Astrocyte (in vitro differentiated cells and primary cell): Measurements from ENCODE around the gene VN1R4. TPM values are rescaled to one million over a fixed set of nuclear protein-coding genes. Genes with fewer than 3 reads are reported as not detected.
"Not testable (repeated sequence)": the region's sequence is repeated elsewhere in the genome, so short reads cannot be mapped to it uniquely, and the experiment has no call there.

Experiments used
- DNase-seq: peaks from one replicate; pipeline ENCODE4 v3.0.0-alpha.2; 2010; ENCODE audit warnings: low read depth
- FAIRE-seq: peaks from 2 replicates; lab custom pipeline; 2011; peaks lifted over from hg19 to GRCh38; lab: Jason Lieb, UNC
- H2AFZ ChIP-seq: 2 replicates; pipeline ENCODE4 v1.6.0; 2012; ENCODE audit warnings: low read depth, low read length, inconsistent platforms
- H3K27ac ChIP-seq: 2 replicates; pipeline ENCODE4 v1.5.1; 2011; ENCODE audit warnings: low read depth, low read length, inconsistent platforms
- H3K27me3 ChIP-seq: 2 replicates; pipeline ENCODE4 v1.6.0; 2011; ENCODE audit warnings: low read length, inconsistent platforms; ENCODE audit not compliant: insufficient read depth
- H3K36me3 ChIP-seq: 2 replicates; pipeline ENCODE4 v1.5.1; 2011; ENCODE audit warnings: low read length, inconsistent platforms; ENCODE audit not compliant: insufficient read depth
- H3K4me1 ChIP-seq: 2 replicates; pipeline ENCODE4 v1.5.1; 2011; ENCODE audit warnings: low read length, inconsistent platforms; ENCODE audit not compliant: insufficient read depth
- H3K4me2 ChIP-seq: 2 replicates; pipeline ENCODE4 v1.6.0; 2012; ENCODE audit warnings: low read length, inconsistent platforms
- H3K4me3 ChIP-seq: 2 replicates; pipeline ENCODE4 v1.5.1; 2011; ENCODE audit warnings: low read depth, mild to moderate bottlenecking, low read length, inconsistent platforms; ENCODE audit not compliant: insufficient read depth
- H3K79me2 ChIP-seq: 2 replicates; pipeline ENCODE4 v1.6.0; 2012; ENCODE audit warnings: mild to moderate bottlenecking, low read length, inconsistent platforms; ENCODE audit not compliant: insufficient read depth
- H3K9ac ChIP-seq: 2 replicates; pipeline ENCODE4 v1.6.0; 2012; ENCODE audit warnings: mild to moderate bottlenecking, low read length, inconsistent platforms
- H3K9me3 ChIP-seq: 2 replicates; pipeline ENCODE4 v1.5.1; 2012; ENCODE audit warnings: low read depth, mild to moderate bottlenecking, low read length, inconsistent platforms; ENCODE audit not compliant: insufficient read depth
- H4K20me1 ChIP-seq: 2 replicates; pipeline ENCODE4 v1.6.0; 2012; ENCODE audit warnings: low read length, inconsistent platforms; ENCODE audit not compliant: insufficient read depth
- H3K27ac Mint-ChIP-seq: one replicate; pipeline ENCODE4 v1.8.0; 2021; ENCODE audit warnings: mild to moderate bottlenecking, mixed read lengths; ENCODE audit not compliant: unreplicated experiment
- H3K27me3 Mint-ChIP-seq: one replicate; pipeline ENCODE4 v1.8.0; 2021; ENCODE audit warnings: low read depth, mixed read lengths; ENCODE audit not compliant: unreplicated experiment
- H3K36me3 Mint-ChIP-seq: one replicate; pipeline ENCODE4 v1.8.0; 2021; ENCODE audit warnings: low read depth, mixed read lengths; ENCODE audit not compliant: unreplicated experiment
- H3K4me1 Mint-ChIP-seq: one replicate; pipeline ENCODE4 v1.8.0; 2021; ENCODE audit warnings: low read depth, mixed read lengths; ENCODE audit not compliant: unreplicated experiment
- H3K4me3 Mint-ChIP-seq: one replicate; pipeline ENCODE4 v1.8.0; 2021; ENCODE audit warnings: mild to moderate bottlenecking, moderate library complexity, mixed read lengths; ENCODE audit not compliant: unreplicated experiment
- H3K9me3 Mint-ChIP-seq: one replicate; pipeline ENCODE4 v1.8.0; 2021; ENCODE audit warnings: mild to moderate bottlenecking, mixed read lengths; ENCODE audit not compliant: unreplicated experiment
- EZH2 ChIP-seq: IDR thresholded peaks from 2 replicates; pipeline ENCODE4 v1.6.1; 2012; ENCODE audit warnings: mild to moderate bottlenecking, low read length, inconsistent platforms; ENCODE audit not compliant: insufficient read depth
- total RNA-seq: library from RNA; stranded (reverse); gene quantifications from 2 replicates; pipeline ENCODE4 v1.2.1, GENCODE V29; 2021
- TF ChIP-seq, protein P1 (sequence below): IDR thresholded peaks from 2 replicates; pipeline ENCODE4 v1.5.1; 2011; ENCODE audit warnings: low read depth, mild to moderate bottlenecking, inconsistent platforms, low read length, moderate library complexity; ENCODE audit not compliant: insufficient read depth

Gene VN1R4
- total RNA-seq, 1 donor from 2014 or later = not detected

DNA sequence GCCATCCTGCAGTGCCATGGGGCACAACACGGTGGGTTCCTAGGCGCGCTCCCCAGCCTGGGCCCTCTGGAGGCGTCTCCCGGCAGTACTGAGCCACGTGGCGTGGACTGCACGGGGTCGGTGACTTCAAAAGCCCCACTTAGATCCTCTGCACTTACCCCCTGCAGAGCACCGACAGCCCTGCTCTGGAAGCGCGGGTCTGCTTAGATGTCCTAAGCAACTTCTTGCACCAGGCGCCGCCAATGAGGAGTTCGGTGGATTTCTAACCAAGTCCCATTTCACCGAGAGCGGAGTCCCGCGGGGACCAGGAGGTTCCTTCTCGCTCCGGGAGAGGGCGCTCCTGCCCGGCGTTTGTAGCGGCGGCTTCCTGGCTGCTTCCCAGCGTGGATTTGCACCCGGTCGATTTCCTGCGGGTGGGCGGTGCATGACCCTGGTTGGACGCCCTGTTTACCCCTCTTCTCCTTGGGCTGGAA is 40.9 kb upstream of the VN1R4 start:
- peaks cover 26% of the 10 kb centered on the region for H3K27me3 Mint-ChIP-seq
- no peak overlapping the region for H3K4me3 ChIP-seq
- H3K4me1 Mint-ChIP-seq = no peaks in the 10 kb centered on the region
- no peaks in the 10 kb centered on the region for H3K36me3 ChIP-seq
- TF ChIP-seq EZH2 = no peak
- TF ChIP-seq, protein P1, sequence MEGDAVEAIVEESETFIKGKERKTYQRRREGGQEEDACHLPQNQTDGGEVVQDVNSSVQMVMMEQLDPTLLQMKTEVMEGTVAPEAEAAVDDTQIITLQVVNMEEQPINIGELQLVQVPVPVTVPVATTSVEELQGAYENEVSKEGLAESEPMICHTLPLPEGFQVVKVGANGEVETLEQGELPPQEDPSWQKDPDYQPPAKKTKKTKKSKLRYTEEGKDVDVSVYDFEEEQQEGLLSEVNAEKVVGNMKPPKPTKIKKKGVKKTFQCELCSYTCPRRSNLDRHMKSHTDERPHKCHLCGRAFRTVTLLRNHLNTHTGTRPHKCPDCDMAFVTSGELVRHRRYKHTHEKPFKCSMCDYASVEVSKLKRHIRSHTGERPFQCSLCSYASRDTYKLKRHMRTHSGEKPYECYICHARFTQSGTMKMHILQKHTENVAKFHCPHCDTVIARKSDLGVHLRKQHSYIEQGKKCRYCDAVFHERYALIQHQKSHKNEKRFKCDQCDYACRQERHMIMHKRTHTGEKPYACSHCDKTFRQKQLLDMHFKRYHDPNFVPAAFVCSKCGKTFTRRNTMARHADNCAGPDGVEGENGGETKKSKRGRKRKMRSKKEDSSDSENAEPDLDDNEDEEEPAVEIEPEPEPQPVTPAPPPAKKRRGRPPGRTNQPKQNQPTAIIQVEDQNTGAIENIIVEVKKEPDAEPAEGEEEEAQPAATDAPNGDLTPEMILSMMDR = no peak
- H3K36me3 Mint-ChIP-seq = peaks cover 2% of the 10 kb centered on the region
- H3K9ac ChIP-seq = no peak overlapping the region
- H3K9me3 ChIP-seq = peaks cover 13% of the 10 kb centered on the region
- peaks cover 14% of the 10 kb centered on the region for H3K9me3 Mint-ChIP-seq
- no peak overlapping the region for H3K27ac Mint-ChIP-seq
- FAIRE-seq (no peak), DNase-seq (no peak)
- H3K4me2 ChIP-seq = no peak overlapping the region
- H3K4me3 Mint-ChIP-seq = no peak overlapping the region
- no peaks in the 10 kb centered on the region for H3K79me2 ChIP-seq
- H3K27me3 ChIP-seq = no peaks in the 10 kb centered on the region
- no peaks in the 10 kb centered on the region for H3K4me1 ChIP-seq
- no peak overlapping the region for H3K27ac ChIP-seq
- H4K20me1 ChIP-seq = no peaks in the 10 kb centered on the region
- no peak overlapping the region for H2AFZ ChIP-seq

DNA sequence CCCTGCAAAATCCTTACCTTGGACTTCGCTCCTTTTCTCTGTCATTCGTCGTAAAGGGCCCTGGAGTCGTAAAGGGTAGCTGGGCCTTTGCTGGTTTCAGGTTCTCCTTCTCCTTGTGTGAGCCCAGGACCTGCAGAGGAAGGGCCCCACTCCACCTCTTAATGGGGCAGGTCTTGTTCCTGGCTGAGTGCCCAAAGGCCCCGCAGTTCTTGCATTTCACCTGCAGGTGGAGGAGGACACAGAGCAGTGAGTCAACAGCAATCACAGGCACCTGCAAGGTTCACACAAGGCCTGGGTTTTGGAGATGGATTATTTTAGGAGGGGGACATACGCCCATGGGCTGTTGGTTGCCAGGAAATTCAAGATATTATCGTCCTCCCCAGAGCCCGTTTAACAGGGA is 33.8 kb upstream of the VN1R4 start:
- H3K9me3 Mint-ChIP-seq = peaks cover 16% of the 10 kb centered on the region
- H3K27me3 Mint-ChIP-seq, H3K4me1 ChIP-seq, H3K9ac ChIP-seq, H3K4me2 ChIP-seq, DNase-seq, H3K27ac ChIP-seq, H3K36me3 ChIP-seq, H3K4me3 ChIP-seq, H4K20me1 ChIP-seq, H3K79me2 ChIP-seq, FAIRE-seq, H3K36me3 Mint-ChIP-seq, H3K4me3 Mint-ChIP-seq, H3K27ac Mint-ChIP-seq, H3K4me1 Mint-ChIP-seq, H2AFZ ChIP-seq, H3K9me3 ChIP-seq, H3K27me3 ChIP-seq: not testable (repeated sequence)

DNA sequence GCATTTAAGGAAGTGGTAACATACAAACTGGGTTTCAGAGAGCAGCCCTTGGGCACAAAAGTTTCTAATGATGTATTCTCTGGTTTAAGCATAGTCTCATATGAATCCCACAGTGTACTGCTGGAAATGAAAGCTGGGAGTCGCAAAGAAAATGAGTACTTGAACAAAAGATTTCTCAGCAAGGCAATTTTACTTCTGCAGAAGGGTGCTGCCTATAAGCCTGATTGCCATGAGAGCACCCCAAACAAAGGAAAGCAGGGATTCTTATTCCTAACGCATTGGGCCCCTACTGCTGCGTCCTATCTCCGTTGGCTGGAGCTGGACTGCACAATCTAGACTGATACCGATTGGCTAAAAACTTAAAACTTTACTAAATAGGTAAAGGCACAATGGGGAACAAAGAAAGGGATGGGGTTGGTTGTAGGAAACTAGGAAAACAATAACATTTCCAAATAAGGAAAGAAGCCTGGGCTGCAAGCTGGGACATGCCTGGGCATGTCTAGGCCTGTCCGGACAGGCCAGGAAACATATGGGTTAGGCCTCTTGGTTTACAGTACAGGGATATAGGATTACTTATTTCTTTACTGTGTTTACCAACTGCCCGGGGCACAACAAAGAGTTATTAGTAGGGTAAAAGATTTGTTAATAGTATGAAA is 27.4 kb upstream of the VN1R4 start:
- Histone ChIP-seq H4K20me1 (no peaks in the 10 kb centered on the region), H3K9me3 (peaks cover 13% of the 10 kb centered on the region), H3K4me3 (no peak overlapping the region), H3K27ac (no peak overlapping the region), H3K4me1 (no peaks in the 10 kb centered on the region), H3K9ac (no peak overlapping the region), H3K79me2 (no peaks in the 10 kb centered on the region), H3K27me3 (no peaks in the 10 kb centered on the region), H3K36me3 (no peaks in the 10 kb centered on the region), H3K4me2 (no peak overlapping the region), H2AFZ (no peak overlapping the region)
- Mint-ChIP-seq H3K9me3 (peaks cover 46% of the 10 kb centered on the region), H3K4me3 (no peak overlapping the region), H3K4me1 (no peaks in the 10 kb centered on the region), H3K27me3 (no peaks in the 10 kb centered on the region), H3K27ac (peak overlapping the region; percentile 87), H3K36me3 (no peaks in the 10 kb centered on the region)
- TF ChIP-seq, protein P1 = no peak
- TF ChIP-seq EZH2 = no peak
- peak; percentile 5 for DNase-seq
- FAIRE-seq = no peak
